WTC11 (cell line): ENCODE results near the gene FAM50A. TPM values are rescaled to one million over a fixed set of nuclear protein-coding genes. Genes with fewer than 3 reads are reported as not detected.
"Not testable (repeated sequence)": the region's sequence is repeated elsewhere in the genome, so short reads cannot be mapped to it uniquely, and the experiment has no call there.

Experiments used
- ATAC-seq: fragments of 200-7000 bp; cut with Tn5 transposase; 2 replicates; pipeline ENCODE4 v1.10.0; 2021; ENCODE audit warnings: mild to moderate bottlenecking, moderate library complexity
- Bru-seq: library from RNA; stranded (reverse); fragments of 400-500 nt; gene quantifications from one replicate; lab custom pipeline; 2021; lab: Mats Ljungman, UMichigan
- CTCF ChIA-PET: fragments of 300-600 bp; sonication (Branson Sonifier 250); formaldehyde crosslinking; loops from one replicate; lab custom pipeline; 2021; ENCODE audit warnings: antibody characterized with exemption; lab: Charles Lee
- POLR2A ChIA-PET: fragments of 350-600 bp; sonication (Branson Sonifier 250); formaldehyde crosslinking; loops from one replicate; lab custom pipeline; 2021; ENCODE audit warnings: antibody characterized with exemption; lab: Charles Lee
- DNase-seq: peaks from one replicate; pipeline ENCODE4 v3.0.0; 2021; ENCODE audit warnings: low spot score
- H3K27ac Mint-ChIP-seq: 2 replicates; pipeline ENCODE4 v1.8.0; 2021; ENCODE audit warnings: mixed read lengths
- H3K27me3 Mint-ChIP-seq: 2 replicates; pipeline ENCODE4 v1.8.0; 2021; ENCODE audit warnings: low read depth, mild to moderate bottlenecking, moderate library complexity, mixed read lengths
- H3K36me3 Mint-ChIP-seq: 2 replicates; pipeline ENCODE4 v1.8.0; 2021; ENCODE audit warnings: mixed read lengths
- H3K4me1 Mint-ChIP-seq: 2 replicates; pipeline ENCODE4 v1.8.0; 2022; ENCODE audit warnings: mixed read lengths
- H3K4me3 Mint-ChIP-seq: 2 replicates; pipeline ENCODE4 v1.8.0; 2021; ENCODE audit warnings: mild to moderate bottlenecking, moderate library complexity, mixed read lengths
- H3K9me3 Mint-ChIP-seq: 2 replicates; pipeline ENCODE4 v1.8.0; 2021; ENCODE audit warnings: mixed read lengths
- CREM ChIP-seq: sonication (generic); formaldehyde crosslinking; IDR thresholded peaks from 2 replicates; pipeline ENCODE4 v1.8.1; 2022; ENCODE audit warnings: mild to moderate bottlenecking, missing genetic modification reagents, moderate library complexity
- GTF2I ChIP-seq: fragments of 250-450 bp; sonication (Bioruptor Pico); conservative IDR thresholded peaks from 2 replicates; pipeline ENCODE4 v1.4.0; 2021; ENCODE audit warnings: mild to moderate bottlenecking
- IRF2 ChIP-seq: sonication (generic); formaldehyde crosslinking; IDR thresholded peaks from 2 replicates; pipeline ENCODE4 v1.8.0; 2022; ENCODE audit warnings: low read depth, missing genetic modification reagents, borderline replicate concordance
- SP1 ChIP-seq: sonication (generic); formaldehyde crosslinking; conservative IDR thresholded peaks from 2 replicates; pipeline ENCODE4 v1.8.1; 2022; ENCODE audit warnings: missing genetic modification reagents
- ZNF138 ChIP-seq: sonication (generic); formaldehyde crosslinking; conservative IDR thresholded peaks from 2 replicates; pipeline ENCODE4 v1.8.1; 2022; ENCODE audit warnings: mild to moderate bottlenecking, moderate library complexity, missing genetic modification reagents
- ZNF219 ChIP-seq: sonication (generic); formaldehyde crosslinking; IDR thresholded peaks from 2 replicates; pipeline ENCODE4 v1.8.0; 2023; ENCODE audit warnings: missing genetic modification reagents, mild to moderate bottlenecking, borderline replicate concordance
- long read RNA-seq, 3 experiments: library from RNA in 1 of 3; library from capped mRNA in 1 of 3; library from polyadenylated mRNA in 1 of 3; unstranded in 2 of 3; stranded (forward) in 1 of 3; transcript quantifications; one replicate each; pipeline ENCODE4 v2.0.0, GENCODE V29; 2021
- total RNA-seq: library from RNA; stranded (reverse); gene quantifications from 3 replicates; pipeline ENCODE4 v1.2.3, GENCODE V29; 2021
- TF ChIP-seq, protein P1 (sequence below): sonication (generic); formaldehyde crosslinking; IDR thresholded peaks from 2 replicates; pipeline ENCODE4 v1.8.0; 2022; ENCODE audit warnings: mild to moderate bottlenecking, missing genetic modification reagents
- TF ChIP-seq, protein P2 (sequence below): fragments of 250-450 bp; sonication (Bioruptor Pico); IDR thresholded peaks from 2 replicates; pipeline ENCODE4 v1.9.0; 2021; ENCODE audit warnings: moderate library complexity, mild to moderate bottlenecking, inconsistent platforms, borderline replicate concordance
- TF ChIP-seq, protein P3 (sequence below): sonication (generic); formaldehyde crosslinking; IDR thresholded peaks from 2 replicates; pipeline ENCODE4 v1.8.1; 2023; ENCODE audit warnings: mild to moderate bottlenecking, missing genetic modification reagents, moderate library complexity
- TF ChIP-seq, protein P4 (sequence below): sonication (generic); formaldehyde crosslinking; IDR thresholded peaks from 2 replicates; pipeline ENCODE4 v1.8.1; 2023; ENCODE audit warnings: mild to moderate bottlenecking, missing genetic modification reagents

The FAM50A gene, protein sequence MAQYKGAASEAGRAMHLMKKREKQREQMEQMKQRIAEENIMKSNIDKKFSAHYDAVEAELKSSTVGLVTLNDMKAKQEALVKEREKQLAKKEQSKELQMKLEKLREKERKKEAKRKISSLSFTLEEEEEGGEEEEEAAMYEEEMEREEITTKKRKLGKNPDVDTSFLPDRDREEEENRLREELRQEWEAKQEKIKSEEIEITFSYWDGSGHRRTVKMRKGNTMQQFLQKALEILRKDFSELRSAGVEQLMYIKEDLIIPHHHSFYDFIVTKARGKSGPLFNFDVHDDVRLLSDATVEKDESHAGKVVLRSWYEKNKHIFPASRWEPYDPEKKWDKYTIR
- total RNA-seq (50.2 to 51.8 TPM (median 51.1 TPM) in 3 replicates), Bru-seq, nascent RNA (percentile 64 among the genes with signal in this experiment)
- long read RNA-seq, experiment 1, transcript FAM50A-203 (12 exons, 1,470 nt): minor isoform, 5 of 104 reads
- long read RNA-seq, experiment 1, transcript FAM50A-202 (13 exons, 1,352 nt): major isoform, 88 of 104 reads
- long read RNA-seq, experiment 1, partial matches to known transcripts: 4 of 104 reads
- long read RNA-seq, experiment 1, other reads (novel, unspliced or antisense): 7 of 104 reads
- long read RNA-seq, experiment 2, transcript FAM50A-202 (13 exons, 1,352 nt): major isoform, 9 of 59 reads
- long read RNA-seq, experiment 2, partial matches to known transcripts: 30 of 59 reads
- long read RNA-seq, experiment 2, other reads (novel, unspliced or antisense): 20 of 59 reads
- long read RNA-seq, experiment 3, partial matches to known transcripts: 10 of 13 reads
- long read RNA-seq, experiment 3, other reads (novel, unspliced or antisense): 0 of 13 reads

DNA sequence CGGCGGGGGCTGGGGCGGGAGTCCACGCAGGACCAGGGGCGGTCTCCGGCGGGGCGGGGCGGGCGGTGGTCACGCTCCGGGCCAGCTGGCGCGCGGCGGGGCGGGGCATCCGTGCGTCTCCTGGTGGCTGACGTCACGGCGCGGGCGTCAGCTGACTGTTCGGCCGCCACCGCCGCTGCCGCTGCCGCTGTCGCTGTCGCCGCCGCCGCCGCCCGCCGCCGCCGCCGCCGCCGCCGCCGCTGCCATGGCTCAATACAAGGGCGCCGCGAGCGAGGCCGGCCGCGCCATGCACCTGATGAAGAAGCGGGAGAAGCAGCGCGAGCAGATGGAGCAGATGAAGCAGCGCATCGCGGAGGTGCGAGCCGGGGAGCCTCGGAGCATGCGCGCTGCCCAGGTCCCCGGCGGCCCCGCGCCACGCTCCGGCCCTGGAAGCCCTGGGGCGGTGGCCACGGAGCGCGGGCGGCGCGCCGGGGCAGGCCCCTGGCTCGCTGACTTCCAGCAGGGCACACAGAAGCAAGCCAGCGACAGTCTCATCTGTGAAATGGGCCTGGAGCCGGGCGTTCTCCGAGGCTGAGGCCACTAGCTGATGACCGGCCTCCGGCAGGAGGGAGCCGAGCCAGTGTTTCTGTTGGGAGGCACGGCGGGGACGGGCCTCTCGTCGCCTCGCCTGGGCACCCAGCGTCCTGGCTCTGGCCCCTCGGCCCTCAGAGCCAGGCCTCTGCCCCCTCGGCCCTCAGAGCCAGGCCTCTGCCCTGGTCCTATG is at the start of gene FAM50A:
FAM50A (plus strand) TSS at position 150 of the 763 bp plus-strand sequence; CDS start at position 245, 95 bp downstream.
- ATAC-seq: peak; percentile 50
- Mint-ChIP-seq H3K27me3 (no peaks in the 10 kb centered on the region), H3K4me3 (peak within 1 kb of the TSS; percentile 70), H3K4me1 (no peaks in the 10 kb centered on the region)
- TF ChIP-seq GTF2I (CRISPR knock-in tag): no peak
- TF ChIP-seq, protein P1, sequence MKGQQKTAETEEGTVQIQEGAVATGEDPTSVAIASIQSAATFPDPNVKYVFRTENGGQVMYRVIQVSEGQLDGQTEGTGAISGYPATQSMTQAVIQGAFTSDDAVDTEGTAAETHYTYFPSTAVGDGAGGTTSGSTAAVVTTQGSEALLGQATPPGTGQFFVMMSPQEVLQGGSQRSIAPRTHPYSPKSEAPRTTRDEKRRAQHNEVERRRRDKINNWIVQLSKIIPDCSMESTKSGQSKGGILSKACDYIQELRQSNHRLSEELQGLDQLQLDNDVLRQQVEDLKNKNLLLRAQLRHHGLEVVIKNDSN: 0 out of 2 replicates have a peak, but pooled peaks have one; percentile 16
- no peak for TF ChIP-seq ZNF219
- TF ChIP-seq, protein P2, sequence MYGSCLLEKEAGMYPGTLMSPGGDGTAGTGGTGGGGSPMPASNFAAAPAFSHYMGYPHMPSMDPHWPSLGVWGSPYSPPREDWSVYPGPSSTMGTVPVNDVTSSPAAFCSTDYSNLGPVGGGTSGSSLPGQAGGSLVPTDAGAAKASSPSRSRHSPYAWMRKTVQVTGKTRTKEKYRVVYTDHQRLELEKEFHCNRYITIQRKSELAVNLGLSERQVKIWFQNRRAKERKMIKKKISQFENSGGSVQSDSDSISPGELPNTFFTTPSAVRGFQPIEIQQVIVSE (CRISPR knock-in tag): no peak
- 0 out of 2 replicates have a peak, but pooled peaks have one; percentile 14 for TF ChIP-seq SP1 (CRISPR knock-in tag)
- TF ChIP-seq, protein P3, sequence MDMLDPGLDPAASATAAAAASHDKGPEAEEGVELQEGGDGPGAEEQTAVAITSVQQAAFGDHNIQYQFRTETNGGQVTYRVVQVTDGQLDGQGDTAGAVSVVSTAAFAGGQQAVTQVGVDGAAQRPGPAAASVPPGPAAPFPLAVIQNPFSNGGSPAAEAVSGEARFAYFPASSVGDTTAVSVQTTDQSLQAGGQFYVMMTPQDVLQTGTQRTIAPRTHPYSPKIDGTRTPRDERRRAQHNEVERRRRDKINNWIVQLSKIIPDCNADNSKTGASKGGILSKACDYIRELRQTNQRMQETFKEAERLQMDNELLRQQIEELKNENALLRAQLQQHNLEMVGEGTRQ (CRISPR knock-in tag): peak; percentile 87
- TF ChIP-seq CREM (CRISPR knock-in tag): no peak
- TF ChIP-seq, all 79 proteins: peak for 3
- ChIA-PET CTCF (no interaction called here), POLR2A (no interaction called here)
- Mint-ChIP-seq H3K27ac (peak within 1 kb of the TSS; percentile 68), H3K9me3 (no peaks in the 10 kb centered on the region), H3K36me3 (peaks cover 15% of the 10 kb centered on the region)
- DNase-seq: peak; percentile 37

DNA sequence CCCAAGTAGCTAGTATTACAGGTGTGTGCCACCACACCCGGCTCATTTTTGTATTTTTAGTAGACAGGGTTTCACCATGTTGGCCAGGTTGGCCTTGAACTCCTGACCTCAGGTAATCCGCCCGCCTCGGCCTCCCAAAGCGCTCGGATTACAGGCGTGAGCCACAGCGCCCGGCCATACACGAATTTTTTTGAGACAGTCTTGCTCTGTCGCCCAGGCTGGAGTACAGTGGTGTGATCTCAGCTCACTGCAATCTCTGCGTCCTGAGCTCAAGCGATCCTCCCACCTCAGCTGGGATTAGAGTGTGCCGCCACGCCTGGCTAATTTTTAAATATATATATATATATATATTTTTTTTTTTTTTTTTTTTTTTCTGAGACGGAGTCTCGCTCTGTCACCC is 47.6 kb upstream of the FAM50A start:
- ATAC-seq, H3K27ac Mint-ChIP-seq, H3K27me3 Mint-ChIP-seq, DNase-seq, H3K9me3 Mint-ChIP-seq: not testable (repeated sequence)
- Mint-ChIP-seq H3K36me3 (peaks cover 25% of the 10 kb centered on the region), H3K4me3 (peak overlapping the region; percentile 97; the same call in 1 of the 2 replicates), H3K4me1 (peaks cover 16% of the 10 kb centered on the region)
- ChIA-PET POLR2A (interaction anchor here (2.2 to 2.6 kb wide), 2 partner anchors 25 to 27 kb away, joined by 9 to 12 read pairs; no protein-coding TSS in a partner anchor), CTCF (interaction anchor here (0.8 kb wide), 1 partner anchor 23 kb away, joined by 3 read pairs; no protein-coding TSS in a partner anchor)

DNA sequence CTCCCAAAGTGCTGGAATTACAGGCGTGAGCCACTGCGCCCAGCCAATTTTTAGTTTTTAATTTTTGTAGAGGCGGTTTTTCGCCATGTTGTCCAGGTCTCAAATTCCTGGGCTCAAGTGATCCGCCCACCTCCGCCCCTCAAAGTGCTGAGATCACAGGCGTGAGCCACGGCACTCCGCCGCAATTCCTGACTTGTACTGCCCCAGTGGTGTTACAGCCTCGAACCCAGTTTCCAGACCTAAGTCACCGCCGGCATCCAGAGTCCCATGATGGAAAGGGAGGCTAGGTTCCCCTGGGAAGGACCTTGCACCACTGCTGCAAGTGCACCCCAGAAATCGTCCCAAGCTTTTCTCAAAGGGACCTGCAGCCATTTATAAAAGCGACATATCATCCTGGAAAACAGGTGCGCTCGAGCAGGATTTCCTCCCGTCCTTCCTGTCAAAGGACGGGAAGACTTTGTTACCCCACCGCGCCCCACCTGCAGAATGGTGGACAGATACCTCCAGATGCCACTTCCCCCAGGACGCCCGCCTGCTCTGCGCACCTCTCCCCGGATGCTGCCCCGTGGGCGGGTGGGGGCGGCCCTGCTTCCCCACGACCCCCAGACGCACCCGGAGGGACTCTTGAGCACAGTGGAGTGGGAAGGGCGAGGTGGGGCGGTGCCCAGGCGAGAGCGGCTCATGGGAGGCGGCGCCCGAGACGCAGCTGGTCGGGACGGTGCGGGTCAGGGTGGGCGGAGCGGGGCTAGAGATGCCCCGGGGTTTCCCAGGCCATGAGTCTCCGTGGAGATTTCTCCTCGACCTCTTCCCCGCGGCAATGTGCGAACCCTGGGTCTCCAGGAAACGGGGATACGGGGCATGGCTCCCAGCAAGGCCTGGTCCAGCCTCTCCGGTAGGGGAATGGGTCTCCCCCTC is 46.7 kb upstream of the FAM50A start:
- peak overlapping the region; percentile 99 for H3K27ac Mint-ChIP-seq
- no peaks in the 10 kb centered on the region for H3K9me3 Mint-ChIP-seq
- DNase-seq: peak; percentile 44
- CTCF ChIA-PET: interaction anchor here (0.8 to 2.8 kb wide), 2 partner anchors 24 to 130 kb away, joined by 3 to 7 read pairs; no protein-coding TSS in a partner anchor
- H3K4me1 Mint-ChIP-seq: peaks cover 16% of the 10 kb centered on the region
- peak; percentile 21 for ATAC-seq
- H3K27me3 Mint-ChIP-seq: no peaks in the 10 kb centered on the region
- peak overlapping the region; percentile 97 for H3K4me3 Mint-ChIP-seq
- POLR2A ChIA-PET: interaction anchor here (0.8 to 2.6 kb wide), 7 partner anchors 15 to 32 kb away, joined by 3 to 12 read pairs (median 6); partner anchors contain the start of gene EMD
- peaks cover 25% of the 10 kb centered on the region for H3K36me3 Mint-ChIP-seq
- TF ChIP-seq, protein P4, sequence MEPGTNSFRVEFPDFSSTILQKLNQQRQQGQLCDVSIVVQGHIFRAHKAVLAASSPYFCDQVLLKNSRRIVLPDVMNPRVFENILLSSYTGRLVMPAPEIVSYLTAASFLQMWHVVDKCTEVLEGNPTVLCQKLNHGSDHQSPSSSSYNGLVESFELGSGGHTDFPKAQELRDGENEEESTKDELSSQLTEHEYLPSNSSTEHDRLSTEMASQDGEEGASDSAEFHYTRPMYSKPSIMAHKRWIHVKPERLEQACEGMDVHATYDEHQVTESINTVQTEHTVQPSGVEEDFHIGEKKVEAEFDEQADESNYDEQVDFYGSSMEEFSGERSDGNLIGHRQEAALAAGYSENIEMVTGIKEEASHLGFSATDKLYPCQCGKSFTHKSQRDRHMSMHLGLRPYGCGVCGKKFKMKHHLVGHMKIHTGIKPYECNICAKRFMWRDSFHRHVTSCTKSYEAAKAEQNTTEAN: 0 out of 2 replicates have a peak, but pooled peaks have one; percentile 29
- TF ChIP-seq ZNF138 (CRISPR knock-in tag) (no peak), IRF2 (no peak)
- TF ChIP-seq, all 79 proteins: peak for 1
